Adrenal gland (tissue), 12 donors: Measurements from ENCODE around the gene MET. TPM values are rescaled to one million over a fixed set of nuclear protein-coding genes. Genes with fewer than 3 reads are reported as not detected.
"Not testable (repeated sequence)": the region's sequence is repeated elsewhere in the genome, so short reads cannot be mapped to it uniquely, and the experiment has no call there.

Source experiments
- DNase-seq, 7 donors: peaks; one replicate each; pipeline ENCODE4 v3.0.0-alpha.2; 2019 to 2020
- H3K27ac ChIP-seq, 5 donors: fragments of 200-600 bp; sonication (generic) in 4 of 5; 1 replicate in 3 of 5; 2 replicates in 2 of 5; pipeline versions ENCODE4 v1.5.1 to v1.8.0; 2016 to 2020; ENCODE audit warnings: mild to moderate bottlenecking in 1 of 5
- H3K27me3 ChIP-seq: fragments of 200-600 bp; 2 replicates; pipeline ENCODE4 v1.8.0; 2021
- H3K36me3 ChIP-seq, 2 donors: fragments of 200-600 bp; replicated peaks in 1 of 2; 1 replicate in 1 of 2; 2 replicates in 1 of 2; pipeline versions ENCODE4 v1.5.1 to v1.8.0; 2018 to 2022
- H3K4me1 ChIP-seq, 2 donors: fragments of 200-600 bp; replicated peaks in 1 of 2; 1 replicate in 1 of 2; 2 replicates in 1 of 2; pipeline versions ENCODE4 v1.5.1 to v1.8.0; 2018 to 2021
- H3K4me3 ChIP-seq, 4 donors: fragments of 200-600 bp; sonication (generic) in 3 of 4; one replicate each; pipeline ENCODE4 v1.5.1; 2016 to 2018
- H3K9me3 ChIP-seq, 3 donors: fragments of 200-600 bp; sonication (generic) in 1 of 3; replicated peaks in 1 of 3; 1 replicate in 2 of 3; 2 replicates in 1 of 3; pipeline versions ENCODE4 v1.5.1 to v1.8.0; 2016 to 2021
- CTCF ChIP-seq, 6 experiments: fragments of 450-650 bp in 4 of 6; fragments of 200-600 bp in 2 of 6; sonication (generic) in 1 of 6; IDR thresholded peaks; 1 replicate in 5 of 6; 2 replicates in 1 of 6; pipeline versions ENCODE4 v1.5.1 to v1.8.0; 2016 to 2021; ENCODE audit warnings: antibody characterized with exemption in 6 of 6, mild to moderate bottlenecking in 2 of 6, moderate library complexity in 1 of 6
- POLR2A ChIP-seq, 2 donors: fragments of 450-650 bp; IDR thresholded peaks; one replicate each; pipeline ENCODE4 v1.6.1; 2017; ENCODE audit warnings: antibody characterized with exemption in 2 of 2, mild to moderate bottlenecking in 2 of 2, moderate library complexity in 1 of 2
- WGBS, 4 donors: extraction: QIAGEN DNeasy Blood & Tissue Kit in 2 of 4; methylation state at CpG; one replicate each; pipeline versions ENCODE4 v1.1.5 to v1.1.7; 2013 to 2017; 5-methylcytosine and 5-hydroxymethylcytosine counted together
- intact Hi-C, 2 donors: fragments of 100-400 bp; cut with DNase I; formaldehyde crosslinking; loops; one replicate each; pipeline versions ENCODE4 v1.14.1 to v1.15.0; 2022 to 2023
- polyA plus RNA-seq, 3 donors: library from polyadenylated mRNA; stranded (reverse); fragments of 200-250 nt in 2 of 3; fragments of 350-450 nt in 1 of 3; fragmentation: Illumina TruSeq in 1 of 3; extraction: RNeasy Lipid Tissue Mini Kit (QIAGEN cat#74804) in 1 of 3; gene quantifications; one replicate each; pipeline ENCODE4 v1.2.3, GENCODE V29; 2013 to 2014
- total RNA-seq, 9 donors: library from RNA; depleted of rRNA in 4 of 9; stranded (reverse); fragments of >200 nt in 4 of 9; fragments of 120-200 nt in 1 of 9; fragmentation: NEBNext Ultra II Directional in 1 of 9; extraction: Animal tissue kit (Norgen Biotek cat#: 25700) in 1 of 9; gene quantifications; one replicate each; pipeline versions ENCODE4 v1.1.0 to v1.2.4, GENCODE V29; 2013 to 2023
- donor health status: healthy with polysubstance abuse.
- donor health status: Bipolar disorder and iron deficiency.
- donor health status: DM: yes; HTN: yes; CAD: no.
- donor health status: DM: no; HTN: no; CAD: no.
- donor health status: DM: no; HTN: no; CAD: no.
- donor health status: DM: yes; HTN: yes; CAD: no.

MET gene
- total and polyA plus RNA-seq, 12 donors = 0.55 to 2.3 (median 0.79) TPM

DNA sequence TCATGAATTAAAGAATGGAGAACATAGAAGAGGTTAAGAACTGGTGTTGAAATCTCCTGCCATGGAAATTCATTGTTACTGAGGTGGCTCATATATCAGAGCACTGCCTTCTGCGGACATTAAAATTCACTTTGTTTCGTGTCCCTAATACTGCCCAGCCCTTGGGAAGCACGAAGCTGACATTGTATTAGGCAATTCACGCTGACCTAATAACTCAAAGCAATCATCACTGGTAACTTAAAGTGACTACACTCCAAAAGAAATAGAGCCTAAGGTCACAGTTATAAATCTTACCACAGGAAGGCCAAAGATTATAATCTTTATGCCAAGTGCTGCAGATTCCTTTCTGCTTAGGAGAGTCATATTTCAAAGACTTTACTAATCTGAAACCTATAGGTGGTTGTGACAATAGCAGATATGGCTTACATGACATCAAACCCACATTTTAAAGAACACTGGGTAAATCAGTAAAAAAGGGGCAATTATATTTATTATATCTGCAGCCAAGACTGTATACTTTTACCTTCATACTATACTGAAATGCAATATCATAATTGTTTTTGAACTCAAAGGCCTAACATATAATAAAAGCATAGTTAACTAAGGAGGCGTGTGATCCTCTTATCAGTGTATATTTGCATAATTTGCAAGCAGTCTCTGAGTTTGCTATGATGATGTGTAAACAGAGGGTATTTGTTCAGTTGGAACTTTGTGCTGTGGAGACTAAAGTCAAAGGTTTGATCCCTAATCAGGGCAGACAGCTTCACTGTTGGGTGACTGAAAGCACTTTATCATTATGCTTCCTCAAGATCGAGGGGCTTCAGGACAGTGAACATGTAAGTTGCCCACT lies 138.5 kb downstream of the MET start:
- 29 to 37% (median 34%) methylated on average over 6 of the region's 6 CpGs for WGBS, 4 donors
- peak in 1 of 7 donors; percentile 11 for DNase-seq
- no peak overlapping the region for H3K27ac ChIP-seq
- H3K36me3 ChIP-seq = no peaks in the 10 kb centered on the region
- H3K27me3 ChIP-seq = no peaks in the 10 kb centered on the region
- H3K9me3 ChIP-seq = no peaks in the 10 kb centered on the region
- no peaks in the 10 kb centered on the region for H3K4me1 ChIP-seq
- no peak for TF ChIP-seq POLR2A (IDR thresholded peaks at IDR 0.05)
- TF ChIP-seq CTCF (IDR thresholded peaks at IDR 0.05) = no peak
- intact Hi-C loops = loop anchor here (5.0 to 10.0 kb wide), 2 partner anchors 553 to 556 kb away; no protein-coding TSS in a partner anchor
- H3K4me3 ChIP-seq = no peak overlapping the region

DNA sequence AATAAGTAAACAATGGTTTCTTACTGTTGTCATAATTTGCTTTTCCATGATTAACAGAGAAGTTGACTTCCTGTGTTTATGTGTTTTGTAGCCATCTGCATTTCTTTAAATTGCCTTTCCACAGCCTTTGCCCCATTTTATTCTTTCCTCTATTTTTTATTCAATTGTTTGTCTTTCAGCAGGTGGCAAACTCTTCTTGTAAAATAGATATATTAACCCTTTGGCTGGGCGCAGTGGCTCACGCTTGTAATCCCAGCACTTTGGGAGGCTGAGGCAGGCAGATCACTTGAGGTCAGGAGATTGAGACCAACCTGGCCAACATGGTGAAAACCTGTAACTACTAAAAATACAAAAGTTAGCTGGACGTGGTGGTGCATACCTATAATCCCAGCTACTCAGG lies 139.8 kb downstream of the MET start:
- intact Hi-C loops = loop anchor here (5.0 to 10.0 kb wide), 2 partner anchors 554 to 557 kb away; no protein-coding TSS in a partner anchor
- Histone ChIP-seq H3K4me1 (no peaks in the 10 kb centered on the region), H3K9me3 (no peaks in the 10 kb centered on the region), H3K27me3 (no peaks in the 10 kb centered on the region), H3K36me3 (no peaks in the 10 kb centered on the region), H3K27ac (no peak overlapping the region), H3K4me3 (no peak overlapping the region)
- no peak for TF ChIP-seq CTCF (IDR thresholded peaks at IDR 0.05)
- no peak for TF ChIP-seq POLR2A (IDR thresholded peaks at IDR 0.05)
- DNase-seq = no peak
- 76 to 92% (median 78%) methylated on average over 3 of the region's 3 CpGs for WGBS, 4 donors

DNA sequence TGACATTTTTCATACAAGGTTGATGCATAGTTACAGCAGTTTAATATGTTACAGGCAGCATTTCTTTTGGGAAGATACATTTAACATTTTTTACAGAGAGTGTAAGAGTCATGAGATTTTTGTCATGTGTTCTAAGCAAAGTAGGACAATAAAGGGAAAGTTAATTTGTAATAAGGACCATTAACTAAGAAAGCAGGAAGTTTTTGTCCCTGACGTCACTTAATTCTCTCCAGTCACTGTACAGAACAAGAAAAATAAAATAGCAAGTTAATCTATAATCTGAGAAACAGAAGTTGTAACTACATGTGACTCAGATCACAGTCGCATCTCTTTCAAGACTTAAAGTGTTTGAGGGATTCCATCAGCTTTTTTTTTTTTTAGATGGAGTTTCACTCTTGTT lies 140.9 kb downstream of the MET start:
- no peaks in the 10 kb centered on the region for H3K27me3 ChIP-seq
- H3K4me3 ChIP-seq = no peak overlapping the region
- intact Hi-C loops = loop anchor here (5.0 to 10.0 kb wide), 2 partner anchors 556 to 558 kb away; no protein-coding TSS in a partner anchor
- no peaks in the 10 kb centered on the region for H3K4me1 ChIP-seq
- TF ChIP-seq POLR2A (IDR thresholded peaks at IDR 0.05) = no peak
- no peak for TF ChIP-seq CTCF (IDR thresholded peaks at IDR 0.05)
- no peaks in the 10 kb centered on the region for H3K9me3 ChIP-seq
- H3K36me3 ChIP-seq = no peaks in the 10 kb centered on the region
- DNase-seq = no peak
- no peak overlapping the region for H3K27ac ChIP-seq
- 59 to 68% (median 64%) methylated on average over 2 of the region's 2 CpGs for WGBS, 4 donors

- not testable (repeated sequence) for H3K9me3 ChIP-seq, H3K4me3 ChIP-seq, H3K27ac ChIP-seq, DNase-seq, H3K36me3 ChIP-seq, H3K4me1 ChIP-seq, H3K27me3 ChIP-seq
- intact Hi-C loops = loop anchor here (5.0 to 10.0 kb wide), 2 partner anchors 556 to 559 kb away; no protein-coding TSS in a partner anchor
- WGBS, 4 donors = 74 to 92% (median 81%) methylated on average over 3 of the region's 3 CpGs
These were observed 141.4 kb downstream of the MET start for GRCh38 chr7:116813371-116813770.
